ENCODE data around the gene KRT83.

DNA sequence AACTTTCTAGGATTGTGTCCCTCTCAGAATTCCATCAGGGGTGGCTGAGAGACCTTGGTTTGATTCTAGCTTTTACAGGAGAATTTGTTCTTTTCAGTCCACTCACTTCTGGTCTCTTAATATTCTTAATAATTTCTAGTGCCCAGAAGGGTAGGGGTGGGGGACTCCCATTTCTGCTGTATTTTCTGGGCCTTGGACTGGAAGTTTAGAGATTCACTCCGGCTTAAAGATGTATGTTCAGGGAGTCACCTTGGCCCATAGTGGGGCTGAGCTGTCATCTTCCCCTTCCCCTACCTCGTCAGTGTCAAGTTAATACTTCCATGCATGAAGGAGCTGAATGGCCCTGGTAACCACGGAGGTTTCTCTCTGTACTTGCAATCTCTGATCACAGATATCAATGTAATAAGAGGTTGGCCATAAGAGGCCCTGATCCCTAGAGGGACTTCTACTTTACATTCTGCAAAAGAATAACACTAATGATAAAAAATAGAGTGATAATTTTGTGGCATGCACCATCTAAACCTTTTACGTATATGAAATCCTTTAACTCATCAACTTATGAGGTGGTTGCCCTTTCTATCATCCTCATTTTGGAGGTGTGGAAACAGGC lies 36.5 kb downstream of the KRT83 start:
- TF ChIP-seq, protein P1, sequence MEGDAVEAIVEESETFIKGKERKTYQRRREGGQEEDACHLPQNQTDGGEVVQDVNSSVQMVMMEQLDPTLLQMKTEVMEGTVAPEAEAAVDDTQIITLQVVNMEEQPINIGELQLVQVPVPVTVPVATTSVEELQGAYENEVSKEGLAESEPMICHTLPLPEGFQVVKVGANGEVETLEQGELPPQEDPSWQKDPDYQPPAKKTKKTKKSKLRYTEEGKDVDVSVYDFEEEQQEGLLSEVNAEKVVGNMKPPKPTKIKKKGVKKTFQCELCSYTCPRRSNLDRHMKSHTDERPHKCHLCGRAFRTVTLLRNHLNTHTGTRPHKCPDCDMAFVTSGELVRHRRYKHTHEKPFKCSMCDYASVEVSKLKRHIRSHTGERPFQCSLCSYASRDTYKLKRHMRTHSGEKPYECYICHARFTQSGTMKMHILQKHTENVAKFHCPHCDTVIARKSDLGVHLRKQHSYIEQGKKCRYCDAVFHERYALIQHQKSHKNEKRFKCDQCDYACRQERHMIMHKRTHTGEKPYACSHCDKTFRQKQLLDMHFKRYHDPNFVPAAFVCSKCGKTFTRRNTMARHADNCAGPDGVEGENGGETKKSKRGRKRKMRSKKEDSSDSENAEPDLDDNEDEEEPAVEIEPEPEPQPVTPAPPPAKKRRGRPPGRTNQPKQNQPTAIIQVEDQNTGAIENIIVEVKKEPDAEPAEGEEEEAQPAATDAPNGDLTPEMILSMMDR (IDR thresholded peaks at IDR 0.05; ENCODE audit: insufficient read depth, low read length, poor library complexity, severe bottlenecking), result no peak
- no peak for TF ChIP-seq EZH2phosphoT487 (conservative IDR thresholded peaks at IDR 0.05; ENCODE audit: low read length)
